ENCODE data around the gene GPBP1. TPM values are rescaled to one million over a fixed set of nuclear protein-coding genes. Genes with fewer than 3 reads are reported as not detected.
A peak's percentile ranks its signal among the peaks of the same experiment; 100 is the strongest.
"Not testable (repeated sequence)": the region's sequence is repeated elsewhere in the genome, so short reads cannot be mapped to it uniquely, and the experiment has no call there.

The GPBP1 gene
- total RNA-seq, 1 experiment from 2014 or later = 69.3 TPM

DNA sequence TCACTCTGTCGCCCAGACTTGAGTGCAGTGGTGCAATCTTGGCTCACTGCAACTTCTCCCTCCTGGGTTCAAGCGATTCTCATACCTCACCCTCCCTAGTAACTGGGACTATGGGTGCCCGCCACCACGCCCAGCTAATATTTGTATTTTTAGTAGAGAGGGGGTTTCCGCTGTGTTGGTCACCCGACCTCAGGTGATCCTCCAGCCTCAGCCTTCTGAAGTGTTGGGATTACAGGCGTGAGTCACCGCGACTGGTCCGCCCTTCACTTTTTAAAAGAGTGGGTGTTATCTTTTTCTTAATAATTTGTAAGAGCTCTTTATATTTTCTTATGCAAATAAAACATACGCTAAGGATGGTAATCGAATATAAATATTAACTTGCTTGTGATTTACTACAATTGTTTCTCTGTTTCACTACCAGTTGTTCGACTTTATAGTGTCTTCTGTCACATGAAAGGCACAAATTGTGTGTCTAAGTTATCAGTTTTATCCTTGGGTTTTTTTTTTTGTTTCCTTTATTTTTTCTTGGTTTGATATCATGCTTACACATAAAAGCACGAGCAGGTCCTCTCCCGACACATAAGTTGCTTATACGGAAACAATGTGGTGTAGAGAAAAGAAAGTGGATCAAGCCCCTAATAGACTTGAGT, 1.9 kb upstream of the GPBP1 start:
- H3K27ac ChIP-seq = peak overlapping the region; percentile 69
- peaks cover 21% of the 10 kb centered on the region for H3K36me3 ChIP-seq
- peak overlapping the region; percentile 78 for H3K4me3 ChIP-seq
- DNase-seq (ENCODE audit: low read depth in 1 of 2, low spot score in 2 of 2) = peak in 1 of 2 experiments; percentile 43
- no peaks in the 10 kb centered on the region for H3K9me3 ChIP-seq (replicated peaks)
- H3K4me1 ChIP-seq (replicated peaks) = peaks cover 16% of the 10 kb centered on the region; the same call in 1 of the 2 replicates
- H3K27me3 ChIP-seq (replicated peaks) = no peaks in the 10 kb centered on the region

DNA sequence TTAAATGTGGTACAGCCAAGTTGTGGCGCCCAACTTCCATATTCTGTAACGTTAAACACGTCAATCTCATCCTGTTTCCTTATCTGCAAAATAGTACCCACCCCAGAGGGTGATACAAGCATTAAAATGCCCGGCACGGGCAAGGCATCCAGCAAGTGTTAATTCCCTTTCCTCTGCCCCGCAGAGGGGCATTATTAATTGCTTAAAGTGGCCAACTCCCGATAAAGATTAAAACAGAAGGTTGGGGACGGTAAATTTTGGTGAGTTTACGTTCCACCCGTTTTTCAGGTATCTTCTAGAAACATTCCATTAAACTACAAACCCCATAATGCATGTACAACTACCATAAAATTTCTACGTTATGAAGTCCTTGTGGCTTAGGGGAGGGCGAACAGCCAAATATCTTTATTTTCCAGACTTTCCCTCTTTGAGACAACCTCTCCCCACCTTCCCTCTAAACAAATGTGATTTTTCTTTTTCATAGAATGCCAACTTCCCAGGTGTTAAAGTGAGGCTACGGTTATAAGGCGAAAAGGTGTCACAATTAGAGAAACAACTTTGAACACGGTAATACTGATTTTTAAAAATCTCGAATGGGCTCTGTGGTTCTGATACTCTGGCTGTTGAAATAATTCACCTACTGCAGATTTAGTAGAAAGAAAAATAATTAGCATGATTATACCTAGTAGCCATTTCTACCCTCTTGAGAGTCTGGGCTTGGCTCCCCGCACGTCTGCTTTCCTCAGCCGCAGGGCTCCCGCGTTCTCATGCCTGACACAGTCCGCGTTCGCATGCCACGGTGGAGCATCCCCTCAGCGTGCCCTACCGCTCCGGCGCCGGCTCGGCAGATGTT, 1.2 kb upstream of the GPBP1 start:
- Histone ChIP-seq H3K4me1 (replicated peaks) (peaks cover 17% of the 10 kb centered on the region; the same call in 1 of the 2 replicates), H3K9me3 (replicated peaks) (no peaks in the 10 kb centered on the region), H3K36me3 (peaks cover 28% of the 10 kb centered on the region), H3K27ac (peak overlapping the region; percentile 69), H3K4me3 (peak overlapping the region; percentile 78), H3K27me3 (replicated peaks) (no peaks in the 10 kb centered on the region)
- DNase-seq (ENCODE audit: low read depth in 1 of 2, low spot score in 2 of 2) = peak in 1 of 2 experiments; percentile 39

- H3K4me3 ChIP-seq = peak overlapping the region; percentile 78
- H3K27me3 ChIP-seq (replicated peaks) = no peaks in the 10 kb centered on the region
- DNase-seq (ENCODE audit: low read depth in 1 of 2, low spot score in 2 of 2) = peak in 1 of 2 experiments; percentile 50
- H3K9me3 ChIP-seq (replicated peaks) = no peaks in the 10 kb centered on the region
- H3K27ac ChIP-seq = peak overlapping the region; percentile 95
- peaks cover 27% of the 10 kb centered on the region for H3K4me1 ChIP-seq (replicated peaks)
- H3K36me3 ChIP-seq = peaks cover 44% of the 10 kb centered on the region
These were observed 450 bp downstream of the GPBP1 start for GRCh38 chr5:57174128-57174889.

DNA sequence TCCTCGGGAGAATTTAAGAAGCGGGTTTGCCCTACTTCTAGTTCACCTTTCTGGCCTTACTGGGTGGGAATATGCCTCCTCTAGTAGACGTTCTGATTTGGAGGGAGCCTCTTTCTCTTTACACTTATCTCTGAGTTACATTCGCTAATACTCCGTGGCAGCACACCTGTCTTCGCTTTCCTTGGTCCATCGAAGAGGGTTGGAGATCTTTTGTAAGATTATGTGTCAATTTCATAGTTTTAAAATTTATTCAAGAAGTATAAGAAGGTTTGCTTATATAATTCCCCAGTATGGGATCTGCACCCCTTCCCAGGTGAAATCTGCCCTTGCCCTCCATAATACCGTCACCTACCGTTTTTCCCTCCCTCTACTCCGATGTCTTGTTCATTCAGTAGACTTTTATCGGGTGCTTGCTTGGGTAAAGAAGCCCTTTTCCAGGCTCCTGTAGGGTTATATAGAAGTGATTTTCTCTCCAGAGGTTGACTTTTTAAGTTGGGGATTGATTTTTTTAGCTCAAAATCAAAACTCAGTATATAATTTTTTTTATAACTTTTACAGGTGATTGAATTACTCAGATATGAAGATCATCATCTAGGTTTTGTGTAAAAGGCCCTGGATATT, 1.1 kb downstream of the GPBP1 start:
- no peak for DNase-seq (ENCODE audit: low read depth in 1 of 2, low spot score in 2 of 2)
- Histone ChIP-seq H3K4me1 (replicated peaks) (peaks cover 27% of the 10 kb centered on the region), H3K27me3 (replicated peaks) (no peaks in the 10 kb centered on the region), H3K27ac (peak overlapping the region; percentile 95), H3K4me3 (peak overlapping the region; percentile 78), H3K36me3 (peaks cover 44% of the 10 kb centered on the region), H3K9me3 (replicated peaks) (no peaks in the 10 kb centered on the region)

GRCh38 chr5:57175551-57176309, 1.9 kb downstream of the GPBP1 start:
- Histone ChIP-seq H3K4me3 (peak overlapping the region; percentile 78), H3K27ac (peak overlapping the region; percentile 95), H3K27me3 (replicated peaks) (no peaks in the 10 kb centered on the region), H3K36me3 (peaks cover 48% of the 10 kb centered on the region), H3K9me3 (replicated peaks) (no peaks in the 10 kb centered on the region), H3K4me1 (replicated peaks) (peaks cover 27% of the 10 kb centered on the region)
- peak in 1 of 2 experiments; percentile 38 for DNase-seq (ENCODE audit: low read depth in 1 of 2, low spot score in 2 of 2)

GRCh38 chr5:57176350-57176857, 2.5 kb downstream of the GPBP1 start:
- H3K27ac ChIP-seq = peak overlapping the region; percentile 95
- H3K4me3 ChIP-seq = peak overlapping the region; percentile 78
- H3K36me3 ChIP-seq = peaks cover 48% of the 10 kb centered on the region
- no peaks in the 10 kb centered on the region for H3K9me3 ChIP-seq (replicated peaks)
- peak in 1 of 2 experiments; percentile 51 for DNase-seq (ENCODE audit: low read depth in 1 of 2, low spot score in 2 of 2)
- H3K27me3 ChIP-seq (replicated peaks) = no peaks in the 10 kb centered on the region
- H3K4me1 ChIP-seq (replicated peaks) = peaks cover 27% of the 10 kb centered on the region

DNA sequence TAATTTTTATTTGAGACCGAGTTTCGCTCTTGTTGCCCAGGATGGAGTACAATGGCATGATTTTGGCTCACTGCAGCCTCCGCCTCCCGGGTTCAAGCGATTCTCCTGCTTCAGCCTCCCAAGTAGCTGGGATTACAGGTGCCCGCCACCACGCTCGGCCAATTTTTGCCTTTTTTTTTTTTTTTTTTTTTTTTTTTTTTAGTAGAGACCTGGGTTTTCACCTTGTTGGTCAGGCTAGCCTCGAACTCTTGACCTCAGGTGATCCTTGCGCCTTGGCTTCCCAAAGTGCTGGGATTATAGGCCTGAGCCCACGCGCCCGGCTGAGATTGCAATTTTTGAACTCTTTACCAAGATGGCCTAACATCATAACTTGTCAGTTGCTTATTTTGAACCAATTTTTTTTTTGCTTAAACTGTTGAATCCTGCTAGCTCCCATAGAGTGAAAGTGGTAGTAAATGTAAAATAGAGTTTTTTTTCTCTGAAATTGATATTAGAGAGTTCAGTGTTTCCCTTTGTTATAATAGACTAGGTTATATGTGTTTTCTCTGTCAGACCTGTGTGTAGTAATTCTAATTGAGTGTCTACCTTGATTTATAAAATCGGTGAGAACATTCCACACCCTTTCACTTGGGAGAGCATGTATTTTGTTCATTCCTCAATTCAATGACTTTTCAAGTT, 3.8 kb downstream of the GPBP1 start:
- no peak overlapping the region for H3K4me3 ChIP-seq
- H3K9me3 ChIP-seq (replicated peaks) = no peaks in the 10 kb centered on the region
- peaks cover 21% of the 10 kb centered on the region for H3K4me1 ChIP-seq (replicated peaks)
- DNase-seq (ENCODE audit: low read depth in 1 of 2, low spot score in 2 of 2) = no peak
- no peak overlapping the region for H3K27ac ChIP-seq
- peaks cover 48% of the 10 kb centered on the region for H3K36me3 ChIP-seq
- no peaks in the 10 kb centered on the region for H3K27me3 ChIP-seq (replicated peaks)

- H3K4me1 ChIP-seq (replicated peaks) = peaks cover 21% of the 10 kb centered on the region
- not testable (repeated sequence) for H3K9me3 ChIP-seq (replicated peaks); H3K27ac ChIP-seq; DNase-seq (ENCODE audit: low read depth in 1 of 2, low spot score in 2 of 2); H3K27me3 ChIP-seq (replicated peaks); H3K4me3 ChIP-seq
- H3K36me3 ChIP-seq = peaks cover 48% of the 10 kb centered on the region
These were observed 4.4 kb downstream of the GPBP1 start for GRCh38 chr5:57178238-57178637.

- H3K9me3 ChIP-seq (replicated peaks) = no peaks in the 10 kb centered on the region
- no peaks in the 10 kb centered on the region for H3K27me3 ChIP-seq (replicated peaks)
- peaks cover 49% of the 10 kb centered on the region for H3K36me3 ChIP-seq
- no peak for DNase-seq (ENCODE audit: low read depth in 1 of 2, low spot score in 2 of 2)
- peaks cover 21% of the 10 kb centered on the region for H3K4me1 ChIP-seq (replicated peaks)
- H3K27ac ChIP-seq = no peak overlapping the region
- H3K4me3 ChIP-seq = no peak overlapping the region
These were observed 5.7 kb downstream of the GPBP1 start for GRCh38 chr5:57179262-57180200.

DNA sequence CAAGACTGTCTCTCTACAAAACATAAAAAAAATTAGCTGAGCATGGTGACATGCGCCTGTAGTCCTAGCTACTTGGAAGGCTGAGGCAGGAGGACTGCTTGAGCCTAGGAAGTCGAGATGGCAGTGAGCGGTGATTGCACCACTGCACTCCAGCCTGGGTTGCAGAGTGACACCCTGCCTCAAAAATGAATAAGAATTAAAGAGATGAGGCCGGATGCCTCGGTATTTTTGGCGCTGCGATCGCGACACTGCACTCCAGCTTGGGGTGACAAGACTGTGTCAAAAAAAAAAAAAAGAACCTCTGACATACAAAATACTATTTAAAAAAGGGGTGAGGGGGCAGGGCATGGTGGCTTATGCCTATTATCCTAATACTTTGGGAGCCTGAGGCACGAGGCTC, 7.3 kb downstream of the GPBP1 start:
- DNase-seq (ENCODE audit: low read depth in 1 of 2, low spot score in 2 of 2) = no peak
- peaks cover 44% of the 10 kb centered on the region for H3K36me3 ChIP-seq

GRCh38 chr5:57184322-57184721, 10.5 kb downstream of the GPBP1 start:
- DNase-seq (ENCODE audit: low read depth in 1 of 2, low spot score in 2 of 2) = no peak
- no peak overlapping the region for H3K4me3 ChIP-seq
- peaks cover 3% of the 10 kb centered on the region; the same call in 1 of the 2 replicates for H3K4me1 ChIP-seq (replicated peaks)
- no peaks in the 10 kb centered on the region for H3K9me3 ChIP-seq (replicated peaks)
- H3K36me3 ChIP-seq = peaks cover 19% of the 10 kb centered on the region
- H3K27ac ChIP-seq = no peak overlapping the region
- H3K27me3 ChIP-seq (replicated peaks) = no peaks in the 10 kb centered on the region

More for the DNA sequence above, 7.3 kb downstream of the GPBP1 start:
- Histone ChIP-seq H3K4me3 (no peak overlapping the region), H3K27me3 (replicated peaks) (no peaks in the 10 kb centered on the region), H3K4me1 (replicated peaks) (peaks cover 15% of the 10 kb centered on the region), H3K9me3 (replicated peaks) (no peaks in the 10 kb centered on the region), H3K27ac (no peak overlapping the region)

All from SJSA1 (cell line).